ENCODE data around the gene ASTN2.

Gene ASTN2

DNA sequence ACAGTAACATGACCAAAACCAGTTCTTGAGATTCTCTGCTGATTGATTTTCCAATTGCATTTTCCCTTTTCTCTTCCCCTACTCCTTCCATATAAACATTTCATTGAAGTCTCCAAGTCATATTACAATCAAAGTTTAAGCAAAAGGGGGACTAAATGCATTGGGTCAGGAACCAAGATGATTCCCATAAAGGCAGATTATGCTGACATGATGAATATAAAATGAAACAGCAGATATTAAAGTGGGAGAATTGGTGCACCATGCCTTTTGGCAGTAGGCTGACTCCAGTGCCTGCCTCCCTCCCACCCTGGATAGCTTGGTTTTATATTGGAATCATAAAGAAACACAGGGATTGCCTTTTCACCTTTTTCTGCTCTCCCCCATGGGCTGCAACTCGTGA, 118.4 kb downstream of the ASTN2 start:
- DNase-seq, result no peak

GRCh38 chr9:117293206-117294114, 121.4 kb downstream of the ASTN2 start:
- no peak for DNase-seq

DNA sequence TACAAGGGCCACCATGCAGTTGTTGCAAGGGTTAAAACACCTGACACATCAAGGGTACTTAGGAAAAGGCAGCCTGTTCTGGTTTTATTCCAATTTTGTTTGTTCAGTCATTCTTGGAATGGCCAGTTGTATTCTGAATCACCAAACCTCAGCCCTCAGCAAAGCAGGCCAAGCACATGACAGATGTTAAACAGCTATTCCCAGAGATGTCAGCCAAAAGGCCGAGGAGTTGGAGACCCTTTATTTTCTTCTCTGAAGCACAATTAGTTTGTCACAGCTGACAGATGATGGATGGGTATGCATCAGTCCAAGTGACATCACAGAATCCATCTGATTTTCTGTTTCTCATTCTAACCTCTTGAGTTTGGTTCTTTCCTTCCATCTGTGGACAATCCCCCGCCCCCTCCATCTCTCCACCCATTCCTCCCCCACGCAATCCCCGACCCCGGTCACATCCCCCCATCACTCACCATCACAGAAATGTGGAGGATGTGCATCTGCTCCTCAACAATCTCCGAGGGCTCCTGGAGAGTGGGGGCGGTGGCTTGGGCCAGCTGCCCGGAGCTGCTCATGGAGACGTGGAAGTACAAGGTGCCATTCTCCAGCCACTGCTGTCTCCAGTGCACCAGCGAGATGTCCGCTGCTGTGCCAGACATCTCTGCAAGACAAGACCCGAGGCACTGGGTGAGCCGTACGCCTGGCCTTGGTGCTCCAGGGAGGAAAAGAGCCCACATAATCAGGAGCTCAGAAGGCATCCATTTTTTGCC, 123.8 kb downstream of the ASTN2 start:
- DNase-seq, result no peak

GRCh38 chr9:117290306-117290840, 124.5 kb downstream of the ASTN2 start:
- DNase-seq, result no peak

DNA sequence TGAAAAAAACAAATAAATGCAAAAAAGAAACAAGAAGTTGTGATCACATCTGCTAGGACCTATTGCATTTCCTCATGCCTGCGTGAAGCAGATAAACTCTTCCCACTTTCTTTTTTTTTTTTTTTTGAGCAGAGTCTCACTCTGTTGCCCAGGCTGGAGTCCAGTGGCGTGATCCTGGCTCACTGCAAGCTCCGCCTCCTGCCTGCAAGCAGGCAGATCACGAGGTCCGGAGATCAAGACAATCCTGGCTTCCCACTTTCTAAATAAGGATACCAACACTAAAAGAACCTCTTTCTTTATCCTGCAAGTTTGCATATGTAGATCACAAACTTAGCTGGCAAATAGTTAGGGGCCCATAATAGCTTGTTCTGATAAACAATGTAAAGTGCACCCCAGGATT, 128.6 kb downstream of the ASTN2 start:
- DNase-seq, result no peak

- no peak for DNase-seq
Observed at GRCh38 chr9:117284414-117284813, 130.4 kb downstream of the ASTN2 start.

DNA sequence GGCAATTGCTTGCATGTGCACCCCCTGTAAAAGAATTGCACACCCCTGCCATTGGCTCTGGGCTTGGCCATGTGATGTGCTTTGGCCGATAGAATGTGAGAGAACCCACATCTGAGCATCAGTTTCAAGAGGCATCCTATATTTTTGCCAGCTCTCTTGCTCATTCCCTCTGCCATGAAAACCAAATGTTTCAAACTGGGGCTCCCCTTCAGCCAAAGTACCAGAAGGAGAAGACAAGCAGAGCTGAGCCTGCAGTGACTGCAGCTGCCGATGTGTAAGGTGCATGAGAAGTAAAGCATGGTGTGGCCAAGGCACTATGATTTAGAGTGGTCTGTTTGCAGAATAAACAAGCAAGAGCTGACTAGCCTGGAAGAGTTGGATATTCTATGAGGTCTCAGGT, 132.3 kb downstream of the ASTN2 start:
- DNase-seq, result no peak

DNA sequence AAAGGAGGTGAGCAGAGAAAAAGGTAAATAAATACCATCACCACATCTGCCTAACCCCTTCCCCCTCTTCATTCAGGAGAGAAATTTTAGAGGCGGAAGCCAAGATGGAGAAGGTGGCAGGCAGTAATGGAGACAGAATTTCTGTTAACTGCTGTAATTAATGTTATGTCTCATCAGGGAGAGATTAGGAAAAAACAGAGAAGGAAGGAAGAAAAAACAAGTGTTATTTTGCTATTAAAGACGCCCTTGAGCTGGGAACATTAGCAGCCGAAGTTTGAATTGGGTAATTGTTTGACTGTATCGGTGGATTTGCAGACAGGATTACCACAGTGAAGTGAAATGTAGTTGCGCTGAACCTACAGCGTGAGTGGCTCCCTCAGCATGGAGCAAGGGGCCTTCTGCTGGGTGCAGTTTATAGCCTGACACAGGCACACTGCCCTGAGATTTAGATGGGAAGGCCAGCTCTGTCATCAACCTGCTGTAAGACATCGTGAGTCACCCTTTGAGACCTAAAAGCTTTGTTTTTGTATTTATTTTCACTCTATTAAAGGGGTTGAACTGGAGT, 136.3 kb downstream of the ASTN2 start:
- no peak for DNase-seq

- DNase-seq, result no peak
Observed at GRCh38 chr9:117278020-117278419, 136.8 kb downstream of the ASTN2 start.

DNA sequence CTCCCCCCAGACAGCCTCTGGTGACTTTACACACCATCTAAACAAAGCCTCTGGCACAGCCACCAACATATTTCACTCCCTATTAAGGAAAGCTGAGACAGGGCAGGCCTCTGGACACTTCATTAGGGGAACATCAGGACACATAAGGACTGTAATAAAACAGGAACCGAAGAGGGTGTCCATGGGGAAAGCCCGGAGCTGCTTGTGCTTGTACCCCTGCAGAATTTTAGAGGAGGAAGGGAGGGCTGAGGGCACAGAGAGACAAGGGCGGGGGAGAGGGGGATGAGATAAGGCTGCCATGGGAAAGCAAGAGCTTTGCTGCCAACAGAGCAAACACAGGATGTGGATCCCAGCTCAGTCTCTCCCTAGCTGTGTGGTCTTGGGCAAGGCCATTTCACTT, 138.4 kb downstream of the ASTN2 start:
- DNase-seq, result no peak

- no peak for DNase-seq
Observed at GRCh38 chr9:117273612-117274011, 141.2 kb downstream of the ASTN2 start.

- DNase-seq, result no peak
Observed at GRCh38 chr9:117268847-117269446, 145.9 kb downstream of the ASTN2 start.

GRCh38 chr9:117266855-117267497, 147.9 kb downstream of the ASTN2 start:
- no peak for DNase-seq

GRCh38 chr9:117265253-117265652, 149.6 kb downstream of the ASTN2 start:
- no peak for DNase-seq

DNA sequence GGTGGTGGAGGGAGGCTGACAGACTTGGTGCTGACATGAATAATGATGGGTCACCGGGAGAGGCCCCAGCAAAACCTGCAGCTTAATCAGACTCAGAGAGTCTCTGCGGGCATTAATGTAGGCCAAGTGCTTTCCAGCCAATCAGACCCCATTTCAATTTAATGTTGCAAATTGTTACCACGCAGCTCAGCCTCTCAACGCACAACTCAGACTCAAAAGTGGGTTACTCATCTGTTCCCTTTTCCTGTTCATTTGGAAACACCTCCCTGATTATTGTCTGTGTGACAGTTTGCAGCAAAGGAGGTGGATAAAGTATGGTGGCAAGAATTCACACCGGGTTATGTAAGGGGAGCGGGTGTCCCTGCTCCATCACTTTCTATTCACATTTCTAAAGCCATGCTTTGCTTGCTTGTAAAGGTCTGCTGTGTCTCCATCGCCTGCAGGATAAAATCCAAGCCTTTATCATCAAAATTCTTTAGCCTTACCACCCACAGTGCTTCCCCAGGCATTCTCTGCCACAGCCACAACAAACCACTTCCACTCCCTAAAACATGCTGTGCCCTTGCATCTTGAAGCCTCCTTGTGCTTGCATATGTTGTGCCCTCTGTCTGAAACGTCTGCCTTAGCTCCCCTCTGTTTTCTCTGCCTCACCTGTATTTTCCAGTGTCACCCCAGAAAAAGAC, 156.5 kb downstream of the ASTN2 start:
- no peak for DNase-seq

DNA sequence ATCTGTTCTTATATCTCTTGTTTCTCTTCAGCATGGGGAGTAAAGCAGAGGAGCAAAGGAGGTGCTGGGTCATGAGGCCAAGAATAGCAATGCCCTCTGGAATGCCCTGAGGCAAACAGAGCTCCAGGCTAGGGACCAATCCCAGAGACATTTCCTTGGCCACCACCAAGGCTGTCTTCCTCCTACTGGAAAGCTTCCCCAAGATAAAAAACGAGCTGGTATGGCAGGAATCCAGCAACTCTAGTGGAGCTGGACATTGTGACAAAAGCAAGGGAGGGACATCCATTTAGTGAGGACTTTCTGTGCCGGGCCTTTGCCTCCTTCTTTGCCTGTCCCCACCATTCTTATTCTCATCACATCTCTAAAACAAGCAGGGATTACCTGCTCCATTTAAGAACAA, 161.6 kb downstream of the ASTN2 start:
- no peak for DNase-seq

DNA sequence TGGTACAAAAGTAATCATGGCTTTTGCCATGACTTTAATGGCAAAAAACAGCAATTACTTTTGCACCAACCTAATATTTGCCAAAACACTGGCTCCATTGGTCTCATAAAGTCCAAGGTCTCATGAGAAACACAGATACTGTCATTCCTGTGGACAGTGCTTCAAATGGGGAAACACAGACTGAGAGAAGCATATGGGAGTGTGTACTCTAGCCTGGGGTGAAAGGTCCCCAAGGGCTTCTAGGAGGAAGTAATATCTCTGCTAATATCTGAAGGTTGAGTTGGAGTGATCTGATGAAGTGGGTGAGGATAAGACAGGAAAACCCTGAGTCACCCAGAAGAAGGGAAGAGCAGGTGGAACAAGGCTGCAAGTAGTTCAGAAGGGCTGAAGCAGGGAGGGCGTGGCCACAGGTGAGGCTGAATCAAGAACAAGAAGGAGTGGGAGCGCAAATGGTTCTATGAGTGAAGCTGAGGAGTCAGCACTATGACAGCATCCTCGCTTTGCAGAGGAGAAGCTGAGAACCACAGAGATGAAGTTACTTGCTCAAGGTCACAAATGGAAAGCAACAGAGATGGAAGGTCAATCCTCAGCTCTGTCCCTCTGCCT, 164.1 kb downstream of the ASTN2 start:
- no peak for DNase-seq

- DNase-seq, result no peak
Observed at GRCh38 chr9:117249799-117250198, 165.1 kb downstream of the ASTN2 start.

DNA sequence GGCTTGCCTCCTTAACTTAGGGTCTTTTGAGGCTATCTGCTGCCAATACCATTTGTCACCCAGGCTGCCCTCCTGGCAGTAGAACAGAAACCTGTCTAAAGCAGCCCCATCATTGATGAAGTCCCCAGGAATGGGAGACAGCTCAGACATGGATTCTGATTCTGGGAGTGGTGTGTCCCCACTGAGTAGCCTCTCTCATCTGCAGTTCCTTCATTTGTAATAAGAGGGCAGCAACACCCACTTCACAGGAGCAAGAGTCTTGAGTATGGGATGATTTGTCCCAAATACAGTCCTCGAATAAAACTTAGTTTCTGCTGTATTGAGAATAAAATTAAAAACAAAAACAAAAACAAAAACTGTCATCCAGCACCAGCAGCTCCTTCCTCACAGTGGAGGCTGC, 167.6 kb downstream of the ASTN2 start:
- no peak for DNase-seq

DNA sequence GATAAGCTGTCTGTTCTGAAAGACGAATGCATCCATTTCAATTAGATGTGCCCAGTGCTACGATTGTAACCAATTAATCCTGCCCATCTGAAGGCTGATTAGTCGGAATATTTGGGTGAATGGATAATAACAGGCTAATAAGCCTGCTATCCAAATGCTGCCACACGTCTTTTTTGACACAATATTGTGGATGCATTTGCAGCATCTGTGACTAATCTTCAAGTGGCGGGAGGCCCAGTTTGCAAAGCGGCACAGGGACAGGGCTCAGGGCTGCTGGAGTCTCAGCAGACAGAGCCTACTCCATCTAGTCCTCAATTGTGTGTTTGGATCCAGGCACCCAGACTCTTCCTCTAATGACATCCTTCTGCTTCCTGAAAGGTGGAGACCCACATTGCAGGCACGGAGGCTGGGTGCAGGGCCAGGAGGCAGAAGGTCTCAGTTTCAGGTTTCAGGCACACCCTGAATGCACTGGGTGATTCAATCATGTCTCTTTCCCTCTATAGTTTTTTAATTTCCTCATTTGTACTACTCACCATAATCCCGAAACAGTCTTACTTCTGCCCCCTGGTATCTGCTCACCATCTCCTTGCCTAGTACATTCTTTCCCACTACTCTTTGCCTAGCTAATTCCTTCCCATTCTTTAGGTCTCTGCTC, 169.6 kb downstream of the ASTN2 start:
- no peak for DNase-seq

GRCh38 chr9:117242082-117242481, 172.8 kb downstream of the ASTN2 start:
- DNase-seq, result no peak

Measured in T-helper 1 cell (primary cell).